ENCODE results near the gene TPGS2.
"Not testable (repeated sequence)": the region's sequence is repeated elsewhere in the genome, so short reads cannot be mapped to it uniquely, and the experiment has no call there.

TPGS2 gene

DNA sequence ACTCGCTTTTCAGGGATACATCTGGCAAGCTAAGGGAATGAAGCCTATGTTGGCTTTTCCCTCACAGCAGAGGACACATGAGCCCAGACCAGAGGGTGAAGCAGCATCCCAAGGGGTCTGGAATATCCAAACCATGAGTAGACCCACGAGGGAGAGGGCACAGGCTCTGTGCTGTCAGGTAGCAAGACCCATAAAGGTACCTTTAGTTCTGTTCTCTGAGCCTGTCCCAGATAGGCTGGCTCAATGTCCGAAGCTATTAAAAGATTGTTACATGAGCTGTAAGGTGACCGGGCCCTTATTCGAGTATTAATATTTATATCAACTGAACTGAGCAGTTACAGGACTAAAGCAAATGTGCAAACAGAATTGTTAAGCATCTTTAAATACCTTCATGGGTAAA, 52.2 kb downstream of the TPGS2 start:
- no peak for DNase-seq

DNA sequence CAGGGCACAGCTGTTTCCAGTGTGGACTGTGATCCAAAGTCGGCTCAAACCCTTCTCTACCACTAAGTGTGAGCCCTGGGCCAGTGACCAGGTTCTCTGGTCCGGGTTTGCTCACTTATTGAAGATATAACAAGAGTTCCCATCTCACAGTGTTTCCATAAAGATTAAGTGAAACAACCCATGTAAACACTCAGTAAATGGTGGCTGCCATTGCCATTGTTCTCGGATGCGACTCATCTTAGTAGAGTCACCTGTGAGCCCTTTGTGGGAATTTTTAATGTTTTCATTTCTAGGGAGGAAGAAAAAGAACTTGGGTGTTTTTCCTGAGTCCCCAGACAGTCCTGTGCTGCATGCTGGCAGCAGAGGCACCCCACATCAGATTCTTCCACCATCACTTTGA, 53.4 kb downstream of the TPGS2 start:
- no peak for DNase-seq

DNA sequence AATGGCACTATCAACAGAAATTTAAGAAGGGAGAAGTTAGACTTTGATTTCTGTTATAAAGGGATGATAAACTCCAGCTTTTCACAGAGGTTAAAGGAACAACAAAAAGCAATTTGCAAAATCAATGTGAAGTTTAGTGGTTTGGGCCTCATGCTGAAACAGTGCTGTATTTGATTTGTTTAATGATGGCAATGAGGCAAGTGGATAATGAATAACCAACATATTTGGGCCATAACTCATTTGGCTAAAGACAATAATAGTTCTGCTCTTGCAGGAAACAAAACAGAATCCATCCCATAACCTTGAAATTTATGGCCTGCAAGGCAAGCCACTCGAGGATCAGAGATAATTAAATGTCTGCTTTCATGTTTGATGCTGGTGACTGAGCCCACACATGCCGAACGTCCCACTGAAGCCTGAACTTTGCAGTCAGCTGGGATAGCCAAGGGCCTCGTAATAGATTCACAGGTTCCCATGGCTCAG, 56.5 kb downstream of the TPGS2 start:
- peak; percentile 40 for DNase-seq

DNA sequence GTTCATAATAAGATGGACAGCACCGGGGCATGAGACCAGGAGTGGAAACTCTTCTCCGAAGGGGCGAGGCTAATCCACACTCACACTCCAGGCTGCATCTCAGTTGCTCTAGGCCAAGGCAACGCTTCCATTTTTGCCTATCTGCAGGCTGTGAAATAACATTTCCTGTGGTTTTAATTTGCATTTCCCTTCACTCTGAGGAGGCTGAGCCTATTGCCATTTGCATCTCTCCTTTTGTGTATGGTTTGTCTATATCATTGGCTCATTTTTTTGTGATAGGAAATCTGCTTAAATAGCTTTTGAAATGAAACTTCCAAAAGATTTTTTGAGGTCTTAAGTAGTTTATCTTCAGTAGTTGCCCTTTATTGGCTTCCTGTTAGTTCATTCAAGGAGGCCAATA, 57.6 kb downstream of the TPGS2 start:
- DNase-seq, result no peak

DNA sequence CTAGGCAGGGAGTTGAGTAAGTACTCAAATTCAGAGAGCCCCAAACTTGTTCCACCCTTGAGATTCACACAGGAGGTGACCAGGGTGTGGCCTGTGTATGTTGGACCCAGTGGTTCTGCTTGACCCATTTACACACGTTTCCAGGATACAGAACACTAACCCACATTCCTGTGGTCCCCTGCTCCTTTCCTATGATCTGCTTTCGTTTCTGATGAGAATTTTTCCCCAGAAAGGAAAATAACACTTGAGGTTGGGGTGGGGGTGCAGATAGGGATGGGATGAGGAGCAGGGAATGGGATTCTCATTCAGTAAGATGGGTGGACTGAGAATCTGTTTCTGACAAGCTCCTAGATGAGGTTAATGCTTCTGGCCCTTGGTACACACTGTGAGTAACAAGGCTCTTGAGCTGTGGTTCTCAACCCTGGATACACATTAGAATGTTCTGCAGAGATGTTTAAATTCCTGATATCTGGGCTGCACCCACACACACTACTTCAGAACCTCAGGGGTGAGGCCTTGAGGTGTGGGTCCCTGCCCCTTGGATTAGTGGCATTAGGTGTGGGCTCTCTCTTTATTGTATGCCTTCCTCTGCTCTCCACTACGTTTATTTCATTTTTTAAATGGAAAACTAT, 58.4 kb downstream of the TPGS2 start:
- no peak for DNase-seq

DNA sequence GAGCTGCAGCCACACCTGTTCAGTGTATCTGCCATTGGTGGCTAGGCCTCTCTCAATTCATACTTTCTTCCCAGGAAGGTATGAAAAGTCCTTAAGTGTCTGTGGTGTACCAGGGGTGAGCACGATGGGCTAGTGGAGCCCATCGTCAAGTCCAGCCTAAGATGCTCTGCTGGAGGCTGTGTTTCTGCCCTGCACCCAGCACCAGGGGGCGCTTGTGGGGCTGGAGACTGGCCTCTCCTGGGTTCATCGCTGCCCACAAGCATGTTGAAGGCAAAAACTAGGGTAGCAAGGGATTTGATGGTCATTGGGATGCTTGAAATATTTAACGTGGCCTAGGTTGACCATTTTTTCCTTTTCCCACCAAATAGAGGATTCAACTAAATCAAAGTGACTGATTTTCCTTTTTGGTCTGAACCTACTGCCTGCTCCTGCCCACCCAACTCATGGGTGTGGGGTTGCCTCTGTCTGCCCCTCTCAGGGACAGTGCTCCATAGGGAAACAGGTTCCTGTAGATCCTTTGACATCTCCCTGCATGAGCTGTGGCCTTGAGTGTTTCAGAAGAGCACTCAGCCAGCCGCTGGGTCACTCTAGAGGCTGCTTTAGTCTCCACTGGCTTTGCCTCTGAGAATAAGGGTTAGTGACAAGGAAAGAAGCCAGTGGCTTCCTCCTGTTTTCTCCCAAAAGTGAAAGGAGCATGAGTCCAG, 59.0 kb downstream of the TPGS2 start:
- no peak for DNase-seq

DNA sequence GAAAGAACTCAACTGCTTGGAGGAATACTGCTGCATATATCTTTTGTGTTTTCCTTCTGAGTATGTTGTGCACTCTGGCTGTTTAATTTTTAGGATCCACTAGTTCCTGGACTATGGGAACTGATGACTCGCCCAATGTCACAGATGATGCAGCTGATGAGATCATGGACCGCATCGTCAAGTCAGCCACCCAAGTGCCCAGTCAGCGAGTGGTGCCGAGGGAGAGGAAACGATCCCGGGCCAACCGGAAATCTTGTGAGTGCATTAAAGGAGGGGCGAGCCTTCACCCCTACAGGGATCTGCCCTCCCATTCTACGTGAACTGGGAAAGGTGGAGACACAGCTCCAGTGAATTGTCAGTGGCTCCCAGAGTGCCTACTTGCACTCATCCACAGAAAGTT, 59.6 kb downstream of the TPGS2 start:
- no peak for DNase-seq

DNA sequence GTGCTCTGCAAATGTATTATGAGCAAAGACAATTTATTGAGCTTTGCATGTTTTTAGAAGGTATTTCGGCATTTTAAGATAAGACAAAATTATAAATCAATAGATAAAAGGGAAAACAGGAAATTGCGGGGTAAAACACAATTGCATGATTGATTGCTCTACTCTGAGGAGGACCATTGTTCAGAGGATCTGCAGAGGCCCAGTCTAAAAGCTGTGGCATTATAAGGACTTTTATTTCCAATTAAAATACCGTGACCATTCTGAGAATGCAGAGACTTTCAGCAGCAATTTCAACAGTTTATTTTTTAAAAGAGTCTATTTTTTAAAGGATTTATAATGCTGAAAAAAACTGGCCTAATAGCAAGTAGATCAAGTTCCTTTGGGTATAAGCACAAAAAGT, 62.0 kb downstream of the TPGS2 start:
- no peak for DNase-seq

DNA sequence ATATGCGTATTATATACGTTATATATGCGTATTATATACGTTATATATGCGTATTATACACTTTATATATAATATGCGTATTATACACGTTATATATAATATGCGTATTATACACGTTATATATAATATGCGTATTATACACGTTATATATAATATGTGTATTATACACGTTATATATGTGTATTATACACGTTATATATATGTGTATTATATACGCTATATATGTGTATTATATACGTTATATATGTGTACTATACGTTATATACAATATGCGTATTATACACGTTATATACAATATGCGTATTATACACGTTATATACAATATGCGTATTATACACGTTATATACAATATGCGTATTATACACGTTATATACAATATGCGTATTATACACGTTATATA, 65.8 kb downstream of the TPGS2 start:
- not testable (repeated sequence) for DNase-seq

DNA sequence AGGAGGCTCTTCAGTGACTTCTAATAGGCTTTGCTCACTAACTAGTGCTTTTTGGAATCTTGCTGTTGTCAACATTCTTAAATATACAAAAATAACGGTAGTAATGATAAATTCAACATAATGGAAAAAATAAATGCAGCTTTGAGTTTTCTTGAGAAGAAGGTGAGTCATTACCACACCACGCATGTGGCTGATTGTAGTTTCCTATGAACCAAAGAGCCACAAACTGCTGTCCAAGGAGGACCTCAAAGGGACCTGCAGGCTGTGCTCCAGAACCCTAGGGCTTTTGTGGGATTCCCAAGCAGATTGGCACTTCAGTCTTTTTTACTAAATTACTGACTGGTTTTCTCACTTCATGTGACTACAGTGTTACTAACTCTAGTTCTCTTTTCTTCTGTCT, 66.7 kb downstream of the TPGS2 start:
- DNase-seq, result no peak

DNA sequence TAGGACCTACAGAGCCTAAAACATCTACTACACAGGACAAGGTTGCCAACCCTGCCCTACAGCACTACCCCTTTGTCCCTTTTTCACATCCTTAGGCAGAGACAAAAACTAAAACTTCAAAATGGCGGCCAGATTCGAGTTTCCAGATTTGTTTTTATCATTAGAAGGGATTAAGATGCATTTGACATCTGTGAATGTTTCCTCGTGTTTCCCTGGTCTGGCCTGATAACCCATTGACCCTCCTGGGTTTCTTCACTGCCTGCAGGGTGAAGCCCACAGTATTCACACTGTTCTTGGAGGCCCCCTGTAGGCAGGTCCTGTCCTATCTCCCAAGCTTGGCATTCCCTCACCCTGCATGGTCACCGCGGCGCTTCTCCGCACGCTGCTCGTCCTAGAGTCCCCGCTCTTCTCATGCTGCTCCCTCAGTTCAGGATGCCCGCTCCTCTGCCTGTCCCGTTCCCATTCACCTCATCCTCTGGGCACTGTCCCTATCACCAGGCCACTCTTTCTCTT, 67.6 kb downstream of the TPGS2 start:
- DNase-seq, result no peak

DNA sequence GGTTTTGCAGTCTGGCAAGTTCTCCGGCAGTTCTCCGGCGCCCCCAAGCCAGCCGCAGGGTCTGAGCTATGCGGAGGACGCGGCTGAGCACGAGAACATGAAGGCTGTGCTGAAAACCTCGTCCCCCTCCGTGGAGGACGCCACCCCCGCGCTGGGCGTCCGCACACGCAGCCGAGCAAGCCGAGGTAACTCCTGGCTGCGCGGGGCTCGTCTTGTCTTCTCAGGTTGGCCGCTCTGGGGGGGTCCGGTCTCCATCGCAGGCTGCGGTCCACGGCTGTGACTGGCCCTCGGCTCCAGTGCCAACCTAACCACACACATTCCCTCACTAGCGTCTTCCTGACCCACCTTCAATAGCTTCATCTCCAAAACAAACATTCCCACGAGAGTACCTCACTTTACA, 68.2 kb downstream of the TPGS2 start:
- no peak for DNase-seq

DNA sequence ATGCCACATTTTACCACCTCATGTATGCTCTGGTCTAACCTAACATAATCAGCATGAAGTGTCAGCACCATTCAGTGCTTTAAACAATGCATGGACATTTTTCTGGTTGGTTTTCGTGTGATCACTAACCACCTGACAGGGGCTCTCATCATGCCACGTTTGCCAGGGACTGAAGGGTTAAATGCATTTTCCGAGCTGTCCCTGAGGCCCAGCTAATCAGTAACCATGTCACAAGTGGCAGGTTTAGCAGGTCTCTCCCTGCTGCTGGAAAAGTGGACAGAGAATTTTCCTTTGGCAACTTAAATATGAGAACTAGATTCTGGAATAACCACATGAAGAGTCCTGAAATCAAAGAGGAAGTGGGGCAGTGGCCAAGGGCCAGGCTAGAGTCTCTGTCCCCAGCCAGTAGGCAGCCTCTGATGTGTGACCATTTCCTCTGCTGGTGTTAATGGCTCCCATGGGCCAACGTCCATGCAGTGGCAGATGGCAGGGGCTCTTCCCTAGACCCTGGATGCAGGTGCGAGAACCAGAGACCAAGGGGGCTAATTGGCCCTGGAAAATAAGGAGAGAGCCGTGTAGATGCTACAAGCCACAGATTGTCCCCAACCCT, 69.5 kb downstream of the TPGS2 start:
- DNase-seq, result no peak

DNA sequence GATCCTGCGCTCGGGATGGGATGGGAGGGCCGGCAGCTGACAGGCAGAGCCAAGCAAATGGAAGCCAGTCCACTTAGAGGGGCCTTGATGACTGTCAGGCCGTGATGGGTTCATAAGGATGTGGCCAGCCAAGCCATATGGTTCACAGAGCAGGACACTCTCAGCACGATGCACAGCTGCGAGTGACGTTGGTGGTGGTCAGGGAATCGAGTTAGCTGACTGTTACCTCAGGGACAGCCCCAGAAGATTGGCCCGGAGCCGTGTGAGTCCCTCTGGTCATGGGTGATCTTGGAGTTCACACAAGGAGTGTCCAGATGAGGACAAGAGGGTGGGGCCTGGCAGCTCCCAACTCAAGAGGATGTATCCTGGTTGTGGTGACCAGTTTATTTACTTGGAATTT, 70.2 kb downstream of the TPGS2 start:
- no peak for DNase-seq

DNA sequence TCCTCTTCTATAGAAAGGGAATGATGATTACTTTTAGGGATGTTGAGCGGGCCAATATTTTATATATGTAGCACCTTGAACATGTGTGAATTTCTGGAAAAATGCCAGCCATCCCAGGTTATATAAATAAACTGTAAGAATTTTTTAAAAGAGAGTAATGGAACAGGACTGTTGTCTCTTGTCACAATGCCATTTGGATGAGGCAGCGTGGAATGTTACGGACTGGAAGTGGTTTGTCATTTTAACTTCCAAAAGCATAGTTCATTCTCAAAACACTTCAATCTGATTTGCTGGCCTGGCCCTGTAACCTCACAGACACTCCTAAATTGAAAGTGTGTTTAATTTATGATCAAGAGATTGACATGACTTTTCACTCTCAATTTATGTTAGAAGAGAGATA, 70.8 kb downstream of the TPGS2 start:
- DNase-seq, result no peak

DNA sequence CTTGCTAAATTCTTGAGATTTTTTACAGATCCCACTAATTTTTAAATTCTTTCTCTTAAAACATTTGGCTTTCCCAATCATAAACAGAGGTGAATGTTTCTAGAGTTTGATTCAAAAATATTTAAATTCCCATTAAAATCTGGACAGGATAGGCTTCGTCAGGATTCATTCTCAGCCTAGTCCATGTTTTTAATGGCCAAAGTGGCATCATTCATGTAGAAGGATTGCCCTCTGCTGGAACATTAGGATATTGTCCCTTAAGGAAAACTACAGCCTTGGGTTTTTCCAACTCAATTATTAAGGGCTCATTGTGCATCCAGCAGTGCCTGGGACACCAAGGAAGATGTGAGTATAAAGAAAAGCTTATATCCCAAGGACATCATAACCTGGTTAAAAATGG, 71.7 kb downstream of the TPGS2 start:
- no peak for DNase-seq

DNA sequence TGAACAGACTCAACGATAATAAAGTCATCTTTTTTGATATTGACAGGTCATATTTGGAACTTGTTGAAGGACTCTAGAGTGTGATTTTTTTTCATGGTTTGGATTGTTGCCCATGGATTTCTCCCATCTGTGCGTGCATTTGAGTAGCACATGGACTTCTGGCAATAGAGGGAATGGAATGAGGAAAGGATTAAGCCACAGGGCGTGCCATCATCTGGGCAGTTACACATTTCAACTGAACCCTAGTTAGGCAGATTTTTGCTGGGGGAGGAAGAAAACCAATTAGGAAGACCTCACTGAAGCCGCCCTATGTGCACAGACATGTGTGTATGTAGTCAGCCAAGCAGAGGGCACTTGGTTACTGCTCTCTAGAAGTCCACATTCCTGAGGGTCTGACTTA, 72.6 kb downstream of the TPGS2 start:
- no peak for DNase-seq

DNA sequence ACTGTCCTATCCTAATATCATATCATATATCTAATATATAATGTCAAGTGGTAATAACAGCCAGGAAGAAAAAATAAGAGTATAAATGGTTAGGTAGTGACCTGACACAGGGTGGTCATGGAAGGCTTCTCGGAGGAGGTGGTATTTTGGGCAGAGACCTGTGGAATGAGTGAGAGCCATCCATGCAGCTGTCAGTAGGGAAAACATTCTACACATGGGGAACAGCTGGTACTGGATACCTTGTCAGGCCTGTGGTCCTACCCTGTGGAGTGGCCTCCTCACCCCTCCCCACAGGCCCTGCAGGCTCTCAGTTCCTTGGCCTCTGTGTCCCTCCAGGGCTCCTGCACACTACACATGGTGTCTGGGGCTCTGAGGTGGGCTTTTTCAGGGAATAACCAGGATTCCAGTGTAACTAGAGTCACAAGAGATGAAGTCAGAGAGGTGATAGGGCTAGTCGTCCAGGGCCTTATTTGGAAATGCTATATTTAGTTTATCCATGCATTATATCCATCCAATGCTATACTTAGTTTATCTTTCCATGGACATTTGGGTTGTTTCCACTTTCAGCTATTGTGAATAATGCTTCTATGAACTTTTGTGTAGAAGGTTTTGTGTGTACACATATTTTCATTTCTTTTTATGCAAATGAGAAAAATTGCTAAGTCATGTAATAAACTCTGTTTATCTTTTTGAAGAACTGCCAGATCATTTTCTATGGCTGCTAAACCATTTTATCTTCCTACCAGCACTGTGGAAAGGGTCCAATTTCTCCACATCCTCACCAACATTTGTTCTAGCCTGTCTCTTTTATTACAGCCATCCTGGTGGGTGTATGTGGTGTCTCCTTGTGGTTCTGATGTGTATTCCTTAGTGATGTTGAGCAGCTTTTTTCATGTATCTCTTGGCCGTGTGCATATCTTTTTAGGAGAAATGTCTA, 75.6 kb downstream of the TPGS2 start:
- no peak for DNase-seq

DNA sequence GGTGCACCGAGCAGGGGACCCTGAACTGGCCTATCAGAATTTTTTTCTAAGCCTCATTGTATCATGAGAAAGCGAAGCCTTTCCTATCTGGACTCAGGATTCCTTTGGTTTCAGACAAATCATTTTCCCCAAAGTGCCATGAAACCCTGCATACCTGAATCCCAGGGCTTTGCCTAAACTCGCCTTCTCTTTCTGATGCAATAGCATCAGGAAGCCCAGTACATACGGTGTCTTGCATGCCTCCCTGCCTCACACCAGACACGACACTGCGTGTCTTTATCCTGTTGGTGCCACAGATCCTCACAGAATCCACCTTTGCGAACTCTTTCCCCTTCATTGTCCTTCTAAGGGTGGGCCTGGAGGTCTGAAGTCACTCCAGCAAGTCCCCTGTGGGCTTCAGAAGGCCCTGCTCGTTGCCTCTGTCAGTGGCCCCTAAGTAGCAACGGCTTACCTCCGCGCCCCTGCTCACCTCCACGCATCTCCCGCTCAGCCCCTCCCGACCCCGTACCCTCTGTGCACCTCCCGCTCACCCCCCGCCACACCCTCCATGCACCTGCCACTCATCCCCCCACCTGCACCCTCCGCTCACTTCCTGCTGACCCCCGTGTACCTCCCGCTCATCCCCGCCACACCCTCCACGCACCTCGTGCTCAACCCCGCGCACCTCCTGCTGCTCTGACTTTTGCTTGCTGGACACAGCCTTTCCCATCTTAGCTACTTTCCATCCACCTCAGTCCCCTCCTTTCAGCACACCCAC, 83.4 kb downstream of the TPGS2 start:
- DNase-seq, result no peak

DNA sequence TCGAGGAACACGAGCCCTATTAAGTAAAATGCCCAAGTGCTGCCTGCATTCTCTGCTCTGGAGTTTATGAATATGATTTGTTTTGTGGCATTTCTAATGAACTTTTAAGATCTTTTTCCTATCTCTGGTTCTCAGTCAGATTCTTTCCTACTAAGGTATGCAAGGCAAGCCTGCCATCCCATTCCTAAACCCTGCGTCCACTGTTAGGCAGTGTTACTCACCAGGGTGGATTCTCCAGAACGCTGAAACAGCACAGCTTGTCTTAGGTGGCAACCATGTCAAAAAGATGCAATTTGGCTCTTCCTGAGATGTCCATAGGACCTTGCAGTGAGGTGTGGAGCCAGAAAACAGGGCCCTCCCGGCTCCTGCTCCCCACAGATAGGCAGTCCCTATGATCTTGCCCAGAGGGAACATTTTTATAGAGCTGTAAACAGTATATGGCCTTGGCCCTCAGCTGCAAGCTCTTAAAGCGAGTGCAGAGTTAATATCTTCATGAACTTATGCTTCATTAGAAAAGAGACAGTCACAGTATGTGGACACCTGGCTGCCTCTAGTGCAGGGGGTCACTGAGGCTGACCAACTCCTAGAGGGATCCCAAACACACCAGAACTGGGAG, 84.4 kb downstream of the TPGS2 start:
- DNase-seq, result no peak

Measured in right kidney (tissue), 1 donor.